Glomerular endothelial cell (primary cell): ENCODE measurements around the gene CCNL2. TPM values are rescaled to one million over a fixed set of nuclear protein-coding genes. Genes with fewer than 3 reads are reported as not detected.

Source experiments
- DNase-seq: peaks from one replicate; pipeline ENCODE4 v3.0.0-alpha.2; 2011; ENCODE audit warnings: low read depth, low spot score; ENCODE audit errors: extremely low read depth
- total RNA-seq: library from RNA; depleted of rRNA; stranded (reverse); fragments of >200 nt; gene quantifications from 2 replicates; pipeline ENCODE4 v1.2.3, GENCODE V29; 2015

The CCNL2 gene
- total RNA-seq, 1 donor from 2014 or later: 189 TPM

DNA sequence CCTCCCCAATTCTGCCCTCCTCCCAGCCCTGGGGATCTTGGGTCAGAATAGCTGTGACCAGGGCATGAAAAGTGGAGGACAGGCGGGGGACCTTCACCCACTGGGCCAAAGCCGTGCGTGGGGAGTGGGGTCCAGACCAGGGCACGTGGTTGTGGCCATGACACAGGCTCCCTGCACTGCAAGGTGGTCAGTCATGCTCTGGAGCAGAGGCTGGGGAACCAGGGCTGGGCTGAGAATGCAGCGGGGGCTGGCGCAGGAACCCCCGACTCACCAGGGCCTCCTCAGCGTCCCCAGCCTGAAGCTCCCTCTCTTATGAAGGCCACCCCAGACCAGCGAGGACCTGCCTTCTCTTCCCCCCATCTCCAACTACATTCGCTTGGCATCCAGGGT lies 52.6 kb downstream of the CCNL2 start:
- DNase-seq: no peak

DNA sequence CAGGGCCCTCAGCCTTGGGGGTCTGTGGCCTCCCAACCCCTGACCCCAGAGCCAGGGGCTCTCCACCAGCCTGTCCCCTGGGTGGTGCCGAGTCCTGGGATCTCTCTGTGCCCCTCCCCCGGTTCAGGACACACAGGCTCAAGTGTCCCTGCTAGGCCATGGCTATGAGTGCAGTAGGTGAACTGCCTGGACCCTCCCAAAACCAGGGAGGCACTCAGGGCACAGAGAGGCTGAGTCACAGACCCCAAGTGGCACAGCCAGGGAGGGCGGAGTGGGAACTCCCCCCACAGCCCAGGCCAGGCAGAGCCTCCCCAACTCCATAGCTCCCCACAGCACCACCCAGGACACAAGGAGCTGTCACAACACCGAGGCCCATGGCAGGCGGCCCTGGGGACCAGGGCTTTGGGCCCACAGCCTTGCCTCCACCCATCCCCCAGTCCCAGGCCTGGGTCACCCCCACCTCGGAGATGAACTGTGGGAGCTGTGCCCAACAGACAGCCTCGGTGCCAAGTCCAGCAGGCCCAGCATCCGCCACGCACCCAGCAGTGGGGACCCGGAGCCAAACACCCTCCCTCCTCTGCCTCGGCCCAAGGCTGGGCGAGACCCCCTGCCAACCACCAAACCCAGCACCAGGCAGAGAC lies 53.2 kb downstream of the CCNL2 start:
- no peak for DNase-seq

DNA sequence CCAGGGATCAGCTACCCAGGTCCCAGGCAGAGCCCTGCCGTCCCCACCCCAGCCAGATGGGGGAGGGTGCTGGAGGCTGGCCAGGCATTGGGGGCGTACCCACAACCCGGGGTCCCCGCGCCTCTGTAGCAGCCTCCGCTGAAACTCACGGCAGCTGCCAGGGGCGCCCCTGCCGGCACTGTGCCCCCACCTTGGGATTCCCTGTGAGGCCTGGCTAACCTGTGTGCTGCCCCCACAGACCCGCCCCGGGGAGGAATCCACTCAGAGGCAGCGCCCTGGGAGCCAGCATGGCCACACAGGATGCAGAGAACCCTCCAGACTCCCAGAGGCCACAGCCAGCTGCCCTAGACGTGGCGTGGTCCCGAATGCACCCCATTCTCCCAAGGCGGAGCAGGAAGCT lies 53.8 kb downstream of the CCNL2 start:
- DNase-seq: no peak

DNA sequence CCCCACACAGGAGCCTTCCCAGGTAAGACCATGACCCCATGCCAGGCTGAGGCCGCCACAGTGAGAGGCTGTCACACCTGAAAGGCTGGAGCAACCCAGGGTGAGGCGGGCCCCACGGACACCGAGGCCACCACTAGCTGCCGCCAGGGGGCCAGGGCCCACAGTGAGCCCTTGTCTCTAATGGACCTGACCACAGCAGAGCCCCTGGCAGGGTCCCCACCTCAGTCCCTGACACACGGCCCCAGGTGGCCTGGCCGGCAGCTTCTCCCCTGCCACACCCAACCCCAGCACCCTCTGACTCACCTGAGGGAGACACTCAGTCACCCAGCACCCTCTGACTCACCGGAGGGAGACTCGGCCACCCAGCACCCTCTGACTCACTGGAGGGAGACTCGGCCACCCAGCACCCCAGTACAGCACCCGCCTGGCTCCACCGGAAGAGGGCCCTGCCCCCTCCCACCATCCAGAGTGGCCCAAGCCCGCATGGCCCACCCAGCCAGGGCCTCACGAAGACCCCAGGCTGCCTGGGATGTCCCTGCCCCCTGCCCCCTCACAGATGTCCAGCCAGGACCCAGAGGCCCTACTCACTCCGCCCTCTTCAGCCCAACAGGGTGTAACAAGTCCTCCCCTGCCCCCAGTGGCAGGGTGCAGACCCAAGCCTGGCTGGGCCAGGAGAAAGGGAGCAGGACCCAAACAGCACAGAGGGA lies 54.3 kb downstream of the CCNL2 start:
- DNase-seq: no peak

DNA sequence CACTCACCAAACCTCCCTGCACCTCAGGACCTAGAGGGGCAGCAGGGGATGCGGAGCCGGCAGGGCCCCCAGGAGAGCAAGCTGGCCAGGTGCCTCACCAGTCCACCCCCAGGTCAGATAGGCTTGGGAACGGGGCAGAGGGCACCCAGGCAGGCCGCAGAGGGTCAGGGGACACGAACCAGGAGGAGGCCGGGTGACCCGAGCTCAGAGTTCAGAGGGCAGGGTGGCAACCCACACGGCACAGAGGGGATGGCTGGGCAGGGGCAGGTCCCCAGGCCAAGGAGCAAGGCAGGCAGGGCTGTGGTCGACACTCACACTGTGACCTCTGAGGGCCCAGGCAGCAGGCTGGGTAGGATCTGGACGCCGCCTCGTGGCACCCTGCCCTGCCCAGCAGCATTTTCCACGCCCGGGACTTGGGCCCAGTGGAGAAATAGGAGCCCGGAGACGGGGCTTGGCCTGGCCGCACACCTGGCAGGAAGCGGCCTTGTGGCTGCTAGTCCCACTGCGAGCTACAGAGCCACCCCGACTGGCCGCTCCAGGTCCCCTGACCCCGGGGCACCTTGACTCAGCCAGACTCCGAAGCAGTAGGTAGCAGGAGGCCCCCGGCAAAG lies 55.2 kb downstream of the CCNL2 start:
- no peak for DNase-seq

DNA sequence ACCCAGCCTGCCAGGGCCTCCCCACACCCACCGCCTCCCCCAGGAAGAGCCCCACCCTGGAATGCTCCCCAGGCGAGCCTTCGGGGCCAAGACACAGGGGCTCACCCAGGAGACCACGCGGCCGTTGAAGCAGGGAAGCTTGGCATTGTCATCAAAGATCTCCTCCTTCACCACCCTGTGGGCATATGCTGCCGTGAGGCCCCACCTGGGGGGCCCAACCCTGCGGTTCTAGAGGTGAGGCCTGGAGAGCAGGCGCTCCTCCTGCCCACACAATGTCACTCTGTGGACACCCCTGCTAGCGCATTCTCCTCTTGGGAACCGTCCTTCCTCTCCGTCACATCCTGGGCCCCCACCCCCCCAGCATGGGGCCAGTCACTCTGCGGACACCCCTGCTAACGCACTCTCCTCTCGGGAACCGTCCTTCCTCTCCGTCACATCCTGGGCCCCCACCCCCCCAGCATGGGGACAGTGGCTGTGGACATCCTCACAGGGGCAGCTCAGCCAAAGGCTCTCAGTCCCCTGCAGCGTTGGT lies 56.5 kb downstream of the CCNL2 start:
- DNase-seq: no peak

DNA sequence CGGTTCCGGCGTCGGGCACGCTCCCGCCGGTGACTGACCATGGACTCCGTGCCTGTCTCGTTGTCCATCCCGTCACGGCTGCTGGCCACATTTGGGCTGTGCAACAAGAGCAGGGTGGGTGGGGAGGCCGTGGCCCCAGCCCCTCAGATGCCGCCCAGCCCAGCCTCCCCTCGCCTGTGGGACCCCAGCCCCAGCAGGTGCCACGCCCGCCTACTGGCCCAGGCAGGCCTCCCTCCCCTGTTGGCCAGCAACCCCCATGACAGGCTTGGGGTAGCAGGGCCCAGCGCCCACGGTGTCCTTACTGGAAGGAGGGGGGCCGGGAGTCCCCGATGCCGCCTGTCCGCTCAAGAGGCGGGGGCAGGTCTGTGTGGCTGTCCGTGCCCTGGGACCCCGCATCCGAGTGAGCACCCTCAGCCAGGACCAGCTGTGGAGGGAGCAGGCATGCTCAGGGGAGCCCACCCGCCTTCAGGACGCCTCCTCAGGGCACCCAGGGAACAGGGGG lies 57.0 kb downstream of the CCNL2 start:
- no peak for DNase-seq

DNA sequence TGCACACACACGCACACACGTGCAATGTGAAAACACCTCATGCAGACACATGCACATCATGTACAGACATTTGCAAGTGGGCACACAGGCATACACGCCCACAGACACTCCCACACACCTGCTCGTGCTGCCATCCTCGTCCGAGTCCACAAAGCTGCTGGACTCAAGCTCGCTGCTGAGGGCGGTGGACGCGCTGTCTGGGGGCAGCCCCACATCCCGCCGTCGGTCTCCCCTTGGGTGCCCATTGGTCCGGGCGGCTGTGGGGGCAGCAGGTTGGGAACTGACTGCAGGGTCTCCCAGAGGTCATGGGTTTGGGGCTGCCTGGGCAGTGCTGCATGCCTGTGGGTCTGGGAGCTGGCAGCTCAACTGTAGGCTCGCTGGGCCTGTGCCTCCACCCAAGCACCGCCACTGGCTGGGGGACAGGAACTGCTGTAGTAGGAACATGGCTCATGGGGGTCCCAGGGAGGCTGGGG lies 57.5 kb downstream of the CCNL2 start:
- DNase-seq: no peak

DNA sequence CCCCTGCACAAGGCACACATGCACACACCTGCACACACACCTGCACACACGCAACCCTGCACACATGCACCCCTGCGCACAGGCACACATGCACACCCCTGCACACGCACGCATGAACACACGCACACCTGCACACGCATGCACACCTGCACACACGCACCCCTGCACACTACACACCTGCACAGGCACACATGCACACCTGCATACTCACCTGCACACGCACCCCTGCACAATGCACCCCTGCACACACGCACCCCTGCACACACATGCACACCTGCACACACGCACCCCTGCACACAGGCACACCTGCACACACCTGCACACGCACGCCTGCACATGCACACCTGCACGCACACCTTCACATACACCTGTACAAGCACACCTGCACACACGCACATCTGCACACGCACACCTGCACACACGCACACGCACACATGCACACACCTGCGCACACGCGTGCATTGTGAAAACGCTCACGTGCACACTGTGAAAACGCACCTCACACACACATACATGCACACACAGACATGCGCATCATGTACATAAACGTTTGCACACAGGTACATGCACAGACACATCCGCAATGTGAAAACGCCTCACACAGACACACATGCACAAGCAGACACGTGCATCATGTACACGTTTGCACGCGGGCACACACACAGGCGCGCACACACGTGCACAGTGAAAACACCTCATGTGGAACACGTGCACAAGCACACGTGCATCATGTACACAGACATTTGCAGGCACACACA lies 58.2 kb downstream of the CCNL2 start:
- no peak for DNase-seq

DNA sequence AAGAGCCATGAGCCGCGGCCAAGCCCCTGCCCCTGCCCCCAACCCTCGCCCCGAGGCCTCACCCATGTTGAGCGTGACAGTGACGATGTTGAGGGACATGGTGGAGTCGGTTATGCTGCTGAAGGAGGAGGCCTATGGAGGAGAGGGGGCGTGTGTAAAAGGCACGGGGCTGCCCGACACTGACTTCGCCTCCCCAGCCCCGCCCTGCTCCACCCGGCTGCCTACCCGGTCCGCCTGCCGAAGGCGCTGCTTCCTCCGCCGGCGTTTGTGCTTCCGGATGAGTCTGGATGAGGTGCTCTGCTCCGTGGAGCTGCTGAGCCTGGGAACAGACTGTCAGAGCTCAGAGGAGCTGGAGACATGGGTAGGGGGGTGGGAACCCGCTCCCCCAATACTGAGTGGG lies 59.0 kb downstream of the CCNL2 start:
- no peak for DNase-seq

DNA sequence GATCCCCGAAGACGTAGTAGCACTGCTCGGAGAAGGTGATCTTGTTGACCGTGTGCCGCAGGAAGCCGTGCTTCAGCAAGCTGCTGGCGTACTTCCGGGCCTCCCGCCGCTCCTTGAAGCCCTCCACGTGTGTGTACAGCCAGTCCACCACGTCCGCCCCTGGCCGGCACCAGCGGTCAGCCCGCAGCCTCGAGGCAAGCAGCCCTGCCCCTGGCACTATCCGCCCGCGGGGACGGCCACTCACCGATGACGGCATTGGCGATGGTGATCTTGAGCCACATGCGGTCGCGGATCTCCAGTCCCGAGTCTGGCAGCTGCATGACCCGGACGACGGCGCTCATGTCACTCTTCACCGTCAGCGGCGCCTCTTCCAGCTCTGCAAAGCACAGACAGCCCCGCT lies 60.9 kb downstream of the CCNL2 start:
- DNase-seq: no peak

DNA sequence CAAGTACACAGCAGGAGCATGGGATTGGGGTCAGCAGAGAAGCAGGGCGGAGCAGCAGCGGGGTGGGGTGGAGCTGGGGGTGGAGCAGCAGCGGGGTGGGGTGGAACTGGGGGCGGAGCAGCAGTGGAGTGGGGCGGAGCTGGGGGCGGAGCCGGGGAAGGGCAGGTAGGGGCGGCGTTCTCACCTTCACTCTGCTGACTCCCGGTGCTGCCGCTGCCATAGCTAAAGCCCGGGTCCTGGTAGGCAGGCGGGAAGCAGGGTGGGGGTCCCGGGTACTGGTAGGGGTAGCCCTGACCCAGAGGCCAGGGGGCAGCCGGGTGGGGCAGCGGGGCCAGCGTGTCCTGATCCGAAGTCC lies 61.4 kb downstream of the CCNL2 start:
- DNase-seq: no peak

DNA sequence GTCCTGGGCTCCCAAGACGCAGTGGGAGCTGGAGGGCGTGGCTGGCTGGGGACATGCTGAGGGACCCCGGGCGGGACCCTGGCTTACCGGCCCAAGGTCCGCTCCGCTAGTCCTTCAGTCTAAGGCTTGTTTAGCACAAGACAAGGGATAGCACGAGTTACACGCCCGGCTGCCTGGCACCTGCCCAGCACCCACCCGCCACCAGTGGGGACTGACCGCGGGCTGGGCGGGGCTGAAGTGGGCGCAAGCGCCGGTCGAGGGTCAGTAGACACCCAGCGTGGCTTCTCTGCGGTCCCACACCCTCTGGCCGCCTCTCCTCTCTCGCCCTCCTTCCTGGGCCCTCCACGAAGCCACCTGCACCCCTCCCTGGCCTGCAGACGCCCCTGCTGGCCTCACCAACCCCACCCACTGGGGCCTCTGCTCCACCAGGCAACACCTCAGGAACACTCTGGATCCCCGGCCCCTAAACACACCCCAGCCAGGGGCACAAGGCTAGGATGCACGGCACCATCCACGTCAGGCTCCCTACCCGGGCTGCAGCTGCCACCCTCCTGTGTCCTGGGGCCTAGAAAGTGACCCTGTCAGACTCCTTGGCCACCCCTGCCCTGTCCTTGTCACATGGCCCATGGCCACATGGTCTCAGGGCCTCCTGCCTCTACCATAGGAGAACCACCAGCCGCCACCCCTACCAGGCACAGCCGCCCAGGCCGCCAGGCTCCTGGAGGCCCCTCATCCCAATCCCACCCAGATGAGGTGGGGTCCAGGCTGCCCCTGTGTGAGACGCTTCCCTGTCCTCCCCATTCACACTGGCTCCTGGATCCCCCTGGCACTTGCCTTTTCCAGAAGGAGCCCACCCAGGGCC lies 62.0 kb downstream of the CCNL2 start:
- no peak for DNase-seq

DNA sequence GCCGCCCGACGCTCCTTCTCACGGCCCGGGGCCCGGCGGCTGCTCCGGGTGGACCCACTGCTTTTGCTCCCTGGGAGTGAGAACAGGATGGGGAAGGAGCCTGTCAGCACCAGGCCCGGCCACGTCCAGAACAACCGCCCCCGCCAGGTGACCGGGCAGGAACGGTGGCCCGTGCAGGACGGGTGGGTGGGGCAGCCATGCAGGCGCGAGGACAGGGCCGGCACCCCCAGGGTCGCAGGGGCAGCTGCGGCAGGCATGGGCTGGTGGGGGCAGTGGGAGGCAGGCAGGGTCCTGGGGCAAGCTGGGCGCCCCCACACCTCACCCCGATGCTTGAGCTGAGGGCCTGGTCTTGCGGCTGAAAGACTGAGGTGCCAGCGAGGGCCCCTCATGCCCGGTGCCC lies 62.7 kb downstream of the CCNL2 start:
- DNase-seq: no peak

DNA sequence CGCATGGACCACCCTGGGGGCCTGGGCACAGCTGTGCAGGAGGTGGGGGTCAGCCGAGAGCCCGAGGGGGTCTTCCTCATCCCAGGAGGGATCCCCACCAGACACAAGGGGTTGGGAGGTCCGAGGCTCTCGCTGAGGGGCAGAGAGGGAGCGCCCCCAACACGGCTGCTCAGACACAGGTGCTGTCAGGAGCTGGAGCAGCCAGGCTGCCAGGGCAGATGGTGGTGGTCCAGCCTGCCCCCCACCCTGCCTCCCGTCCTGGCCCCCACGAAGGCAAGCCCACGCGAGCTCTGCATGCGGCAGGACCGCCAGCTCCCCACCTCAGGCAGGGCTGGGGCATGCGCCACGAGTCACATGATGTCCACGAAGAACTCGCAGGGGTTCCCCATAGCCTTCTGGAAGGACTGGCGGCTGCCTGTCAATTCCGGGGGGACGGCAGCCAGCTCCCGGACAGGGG lies 63.3 kb downstream of the CCNL2 start:
- no peak for DNase-seq

Other genes with a start within 250 kb of the CCNL2 start
- gene TTLL10, start 225.5 kb downstream of the CCNL2 start, total RNA-seq: not detected in 2 replicates
- gene TNFRSF18, start 192.7 kb downstream of the CCNL2 start, total RNA-seq: 0.58 TPM in 1 of 2 replicates, not detected in the other
- 5.6 and 58.5 TPM in 2 replicates for gene TNFRSF4, start 185.2 kb downstream of the CCNL2 start, total RNA-seq
- gene SDF4, start 167.3 kb downstream of the CCNL2 start, total RNA-seq: 272 and 308 TPM in 2 replicates
- gene B3GALT6, start 167.1 kb downstream of the CCNL2 start, total RNA-seq: 47.9 and 63.4 TPM in 2 replicates
- 0.76 and 1.7 TPM in 2 replicates for gene C1QTNF12, start 152.6 kb downstream of the CCNL2 start, total RNA-seq
- 44.4 and 80.3 TPM in 2 replicates for gene UBE2J2, start 125.5 kb downstream of the CCNL2 start, total RNA-seq
- gene SCNN1D, start 118.9 kb downstream of the CCNL2 start, total RNA-seq: 0.34 and 1.4 TPM in 2 replicates
- gene ACAP3, start 91.4 kb downstream of the CCNL2 start, total RNA-seq: 33.6 and 62.4 TPM in 2 replicates
- gene PUSL1, start 90.7 kb downstream of the CCNL2 start, total RNA-seq: 32.1 and 36.2 TPM in 2 replicates
- 104 and 110 TPM in 2 replicates for gene INTS11, start 74.7 kb downstream of the CCNL2 start, total RNA-seq
- gene CPTP, start 74.5 kb downstream of the CCNL2 start, total RNA-seq: 46.5 and 56.5 TPM in 2 replicates
- 0.35 TPM in 1 of 2 replicates, not detected in the other for gene TAS1R3, start 68.1 kb downstream of the CCNL2 start, total RNA-seq
- 56.5 and 56.9 TPM in 2 replicates for gene DVL1, start 49.9 kb downstream of the CCNL2 start, total RNA-seq
- 25.8 and 39.1 TPM in 2 replicates for gene MXRA8, start 40.8 kb downstream of the CCNL2 start, total RNA-seq
- gene AURKAIP1, start 24.1 kb downstream of the CCNL2 start, total RNA-seq: 145 and 181 TPM in 2 replicates
- gene MRPL20, start 8.0 kb upstream of the CCNL2 start, total RNA-seq: 125 and 128 TPM in 2 replicates
- 0.34 TPM in 1 of 2 replicates, not detected in the other for gene ANKRD65, start 21.9 kb upstream of the CCNL2 start, total RNA-seq
- 21.4 and 34.8 TPM in 2 replicates for gene VWA1, start 36.4 kb upstream of the CCNL2 start, total RNA-seq
- gene ATAD3C, start 50.4 kb upstream of the CCNL2 start, total RNA-seq: not detected in 2 replicates
- gene ATAD3B, start 72.4 kb upstream of the CCNL2 start, total RNA-seq: 22.6 and 37.5 TPM in 2 replicates
- gene ATAD3A, start 112.8 kb upstream of the CCNL2 start, total RNA-seq: 48.3 and 54.5 TPM in 2 replicates
- 1.7 and 3.4 TPM in 2 replicates for gene TMEM240, start 141.3 kb upstream of the CCNL2 start, total RNA-seq
- 106 and 136 TPM in 2 replicates for gene SSU72, start 175.5 kb upstream of the CCNL2 start, total RNA-seq
- gene FNDC10, start 200.8 kb upstream of the CCNL2 start, total RNA-seq: 5.2 and 9.9 TPM in 2 replicates
- gene MIB2, start 216.2 kb upstream of the CCNL2 start, total RNA-seq: 56.8 and 81.2 TPM in 2 replicates
- gene MMP23B, start 232.8 kb upstream of the CCNL2 start, total RNA-seq: 0.58 and 3.2 TPM in 2 replicates